Measurements from ENCODE around the gene AIG1.

Gene AIG1

DNA sequence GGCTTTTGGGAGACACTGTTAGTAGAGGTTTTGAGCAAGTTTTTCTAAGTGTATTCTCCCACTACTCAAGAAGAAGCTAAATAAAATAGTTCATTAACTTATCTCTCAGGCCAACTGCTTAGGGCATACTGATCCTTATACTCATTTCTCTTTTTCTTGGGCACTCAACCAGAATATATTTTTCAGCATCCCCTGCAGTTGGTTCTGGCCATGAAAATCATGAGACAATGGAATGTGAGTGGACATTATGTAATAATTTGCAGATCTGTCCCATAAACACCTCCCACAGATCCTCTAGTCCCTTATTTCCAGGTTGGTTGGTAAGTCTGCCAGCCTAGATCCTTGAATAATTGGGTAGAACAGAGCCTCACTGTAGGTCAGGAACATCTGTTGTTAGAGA is 136.7 kb downstream of the AIG1 start:
- H3K36me3 Mint-ChIP-seq (ENCODE audit: low read depth) = peaks cover 34% of the 10 kb centered on the region
- no peak overlapping the region for H3K27ac Mint-ChIP-seq
- H3K9me3 Mint-ChIP-seq = no peaks in the 10 kb centered on the region
- H3K27me3 Mint-ChIP-seq (ENCODE audit: low read depth, poor library complexity) = peaks cover 3% of the 10 kb centered on the region
- H3K4me1 Mint-ChIP-seq = peaks cover 31% of the 10 kb centered on the region
- TF ChIP-seq, protein P1, sequence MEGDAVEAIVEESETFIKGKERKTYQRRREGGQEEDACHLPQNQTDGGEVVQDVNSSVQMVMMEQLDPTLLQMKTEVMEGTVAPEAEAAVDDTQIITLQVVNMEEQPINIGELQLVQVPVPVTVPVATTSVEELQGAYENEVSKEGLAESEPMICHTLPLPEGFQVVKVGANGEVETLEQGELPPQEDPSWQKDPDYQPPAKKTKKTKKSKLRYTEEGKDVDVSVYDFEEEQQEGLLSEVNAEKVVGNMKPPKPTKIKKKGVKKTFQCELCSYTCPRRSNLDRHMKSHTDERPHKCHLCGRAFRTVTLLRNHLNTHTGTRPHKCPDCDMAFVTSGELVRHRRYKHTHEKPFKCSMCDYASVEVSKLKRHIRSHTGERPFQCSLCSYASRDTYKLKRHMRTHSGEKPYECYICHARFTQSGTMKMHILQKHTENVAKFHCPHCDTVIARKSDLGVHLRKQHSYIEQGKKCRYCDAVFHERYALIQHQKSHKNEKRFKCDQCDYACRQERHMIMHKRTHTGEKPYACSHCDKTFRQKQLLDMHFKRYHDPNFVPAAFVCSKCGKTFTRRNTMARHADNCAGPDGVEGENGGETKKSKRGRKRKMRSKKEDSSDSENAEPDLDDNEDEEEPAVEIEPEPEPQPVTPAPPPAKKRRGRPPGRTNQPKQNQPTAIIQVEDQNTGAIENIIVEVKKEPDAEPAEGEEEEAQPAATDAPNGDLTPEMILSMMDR (IDR thresholded peaks at IDR 0.05) = no peak
- no peak for DNase-seq
- no peak overlapping the region for H3K4me3 Mint-ChIP-seq

DNA sequence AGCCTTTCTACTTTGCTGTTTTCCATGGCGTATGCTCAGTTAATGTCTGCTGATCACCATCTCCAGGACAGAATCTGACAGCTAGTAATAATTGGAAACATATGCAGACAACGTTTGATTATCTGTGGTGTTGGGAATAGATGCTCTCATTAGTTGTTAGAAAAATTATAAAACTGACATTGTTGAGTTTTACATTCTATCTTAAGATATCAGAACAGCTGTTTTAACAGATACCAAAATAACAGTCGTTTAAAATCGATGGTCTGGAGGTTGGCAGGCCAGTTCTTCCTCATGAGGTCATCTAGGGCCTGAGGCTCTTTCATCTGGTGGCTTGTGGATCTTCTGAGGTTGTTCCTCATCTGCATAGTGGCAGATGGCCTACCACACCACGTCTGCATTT is 137.6 kb downstream of the AIG1 start:
- no peak overlapping the region for H3K27ac Mint-ChIP-seq
- peaks cover 3% of the 10 kb centered on the region for H3K27me3 Mint-ChIP-seq (ENCODE audit: low read depth, poor library complexity)
- H3K4me3 Mint-ChIP-seq = no peak overlapping the region
- H3K36me3 Mint-ChIP-seq (ENCODE audit: low read depth) = peaks cover 44% of the 10 kb centered on the region
- TF ChIP-seq, protein P1 (IDR thresholded peaks at IDR 0.05) = no peak
- H3K9me3 Mint-ChIP-seq = peaks cover 1% of the 10 kb centered on the region
- no peak for DNase-seq
- H3K4me1 Mint-ChIP-seq = peaks cover 31% of the 10 kb centered on the region

DNA sequence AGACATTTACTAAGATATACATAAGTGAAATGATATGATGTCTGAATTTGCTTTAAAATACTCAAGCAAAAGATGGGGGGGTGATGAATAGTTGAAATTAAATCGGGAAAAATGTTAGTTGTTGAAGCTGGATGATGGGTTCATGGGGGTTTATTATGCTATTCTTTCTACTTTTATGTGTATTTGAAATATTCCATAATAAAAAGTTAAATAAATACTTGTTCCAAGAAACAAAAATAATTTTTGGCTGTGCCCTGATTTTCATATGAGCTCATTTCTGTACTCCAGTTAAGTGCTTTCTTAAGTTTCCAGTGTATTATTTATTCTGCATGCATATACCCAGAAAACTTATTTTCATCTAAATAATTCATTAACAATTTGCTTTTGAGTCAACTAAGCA is 138.6 kb downstream of the AIG1 start:
- H3K27ac Mint-ChIP-seq = no peak overlapping the region
- peaks cover 7% of the 10 kb centered on the region for H3K9me3 Mint-ChIP-seq
- TF ChIP-seq, protein P1 (IDR thresholded peaks at IDR 0.05) = no peak
- no peak for DNase-seq
- peaks cover 31% of the 10 kb centered on the region for H3K4me1 Mint-ChIP-seq
- no peak overlapping the region for H3K4me3 Mint-ChIP-seq
- H3K27me3 Mint-ChIP-seq (ENCODE audit: low read depth, poor library complexity) = peaks cover 3% of the 10 kb centered on the region
- peaks cover 45% of the 10 kb centered on the region for H3K36me3 Mint-ChIP-seq (ENCODE audit: low read depth)

DNA sequence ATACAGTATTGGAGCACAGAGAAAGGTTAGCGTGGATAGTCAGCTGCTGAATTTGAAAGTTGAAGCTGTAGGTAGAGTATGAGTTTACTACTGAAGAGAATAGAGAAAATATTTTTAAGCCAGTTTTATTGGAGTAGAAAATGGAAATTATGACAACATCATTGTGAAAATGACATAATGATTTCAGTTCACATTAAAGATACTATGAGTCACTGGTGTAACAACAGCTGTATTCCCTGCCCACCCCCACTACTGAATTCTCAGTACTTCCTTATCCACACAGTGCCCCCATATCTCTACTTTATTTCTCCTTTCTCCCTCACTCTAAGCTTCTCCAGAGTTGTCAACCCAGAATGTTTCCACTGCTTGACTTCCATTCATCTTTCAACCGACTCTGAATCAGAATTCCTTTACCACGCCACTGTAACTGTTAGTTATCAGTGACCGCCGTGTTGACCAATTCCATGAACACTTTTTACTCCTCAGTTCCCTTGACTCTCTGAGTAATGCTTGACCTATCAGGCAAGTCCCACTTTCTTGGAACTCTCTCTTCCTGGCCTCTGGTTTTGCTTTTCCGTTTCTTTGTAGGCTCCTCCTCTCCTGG is 139.6 kb downstream of the AIG1 start:
- Mint-ChIP-seq H3K27ac (no peak overlapping the region), H3K4me1 (peaks cover 25% of the 10 kb centered on the region), H3K36me3 (ENCODE audit: low read depth) (peaks cover 46% of the 10 kb centered on the region), H3K9me3 (peaks cover 7% of the 10 kb centered on the region), H3K4me3 (no peak overlapping the region), H3K27me3 (ENCODE audit: low read depth, poor library complexity) (peaks cover 3% of the 10 kb centered on the region)
- TF ChIP-seq, protein P1 (IDR thresholded peaks at IDR 0.05) = no peak
- DNase-seq = no peak

DNA sequence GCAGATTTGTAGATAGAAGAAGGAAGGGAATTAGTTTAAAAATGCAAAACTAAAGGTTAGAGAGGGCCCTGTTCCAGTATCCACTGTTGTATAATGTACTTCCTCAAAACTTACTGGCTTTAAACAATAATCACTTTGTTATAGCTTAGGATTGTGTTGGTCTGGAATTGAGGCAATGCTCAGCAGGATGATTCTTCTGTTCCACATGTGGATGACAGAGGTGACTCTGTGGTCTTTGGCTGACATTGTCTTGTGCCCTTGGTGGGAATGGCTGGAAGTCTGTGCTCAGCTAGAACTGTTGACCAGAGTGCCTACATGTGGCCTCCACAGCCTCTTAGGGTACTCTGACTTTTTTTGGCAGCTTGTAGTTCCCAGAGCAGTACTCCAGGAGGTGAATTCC is 143.4 kb downstream of the AIG1 start:
- H3K36me3 Mint-ChIP-seq (ENCODE audit: low read depth) = peaks cover 51% of the 10 kb centered on the region
- TF ChIP-seq, protein P1 (IDR thresholded peaks at IDR 0.05) = no peak
- H3K9me3 Mint-ChIP-seq = peaks cover 7% of the 10 kb centered on the region
- H3K27me3 Mint-ChIP-seq (ENCODE audit: low read depth, poor library complexity) = no peaks in the 10 kb centered on the region
- no peaks in the 10 kb centered on the region for H3K4me1 Mint-ChIP-seq
- DNase-seq = no peak
- H3K4me3 Mint-ChIP-seq = no peak overlapping the region
- H3K27ac Mint-ChIP-seq = no peak overlapping the region

DNA sequence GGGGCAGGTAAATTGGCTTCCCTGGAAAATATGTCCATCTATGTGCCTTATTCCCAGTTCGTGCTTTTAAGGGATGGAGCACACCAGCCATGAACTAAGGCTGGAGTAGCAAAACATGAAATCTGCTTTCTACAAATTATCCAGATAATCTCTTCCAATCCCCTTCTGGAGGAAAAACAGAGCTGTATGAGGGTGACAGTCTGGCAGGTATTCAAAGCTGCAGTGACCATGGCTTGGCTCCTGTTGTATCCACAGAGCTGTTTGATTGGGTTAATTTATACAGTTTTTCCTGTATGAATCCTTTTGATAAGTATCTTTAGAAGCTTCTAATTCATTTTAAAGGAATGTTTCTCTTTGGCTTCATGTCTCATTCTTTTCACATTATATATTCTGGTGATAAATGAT is 144.4 kb downstream of the AIG1 start:
- H3K36me3 Mint-ChIP-seq (ENCODE audit: low read depth) = peaks cover 48% of the 10 kb centered on the region
- TF ChIP-seq, protein P1 (IDR thresholded peaks at IDR 0.05) = no peak
- H3K9me3 Mint-ChIP-seq = peaks cover 13% of the 10 kb centered on the region
- no peaks in the 10 kb centered on the region for H3K4me1 Mint-ChIP-seq
- H3K27me3 Mint-ChIP-seq (ENCODE audit: low read depth, poor library complexity) = no peaks in the 10 kb centered on the region
- no peak overlapping the region for H3K4me3 Mint-ChIP-seq
- no peak overlapping the region for H3K27ac Mint-ChIP-seq
- DNase-seq = no peak

Measured in nephron progenitor cell (in vitro differentiated cells).